IMR-90 (cell line): ENCODE measurements around the gene COA3. TPM values are rescaled to one million over a fixed set of nuclear protein-coding genes. Genes with fewer than 3 reads are reported as not detected.

Experiments used
- ATAC-seq: fragments of 200-7000 bp; cut with Tn5 transposase; 2 replicates; pipeline ENCODE4 v1.9.1; 2020; ENCODE audit warnings: low read depth, mild to moderate bottlenecking, moderate library complexity
- BruUV-seq: library from RNA; stranded (reverse); fragments of 400-500 nt; replicated peaks from 2 replicates; lab custom pipeline; 2021; lab: Mats Ljungman, UMichigan
- CTCF ChIA-PET: fragments of 300-600 bp; formaldehyde crosslinking; extraction: SDS; loops from one replicate; lab custom pipeline; 2021; ENCODE audit warnings: antibody characterized with exemption; lab: Yijun Ruan, JAX
- POLR2A ChIA-PET: fragments of 300-600 bp; sonication (Branson Sonifier 250); formaldehyde crosslinking; loops from one replicate; lab custom pipeline; 2022; ENCODE audit warnings: antibody characterized with exemption; ENCODE audit not compliant: unreplicated experiment; lab: Charles Lee
- DNase-seq: peaks from one replicate; pipeline ENCODE4 v3.0.0; 2013
- H2AFZ ChIP-seq: replicated peaks from 2 replicates; pipeline ENCODE3; 2013; ENCODE audit warnings: low read length, mild to moderate bottlenecking; ENCODE audit not compliant: poor library complexity
- H2AK5ac ChIP-seq: 2 replicates; pipeline ENCODE4 v1.6.1; 2013; ENCODE audit warnings: low read depth, low read length, inconsistent platforms
- H2AK9ac ChIP-seq: replicated peaks from 2 replicates; pipeline ENCODE3; 2013; ENCODE audit warnings: mild to moderate bottlenecking, low read depth, low read length, moderate library complexity; ENCODE audit not compliant: poor library complexity
- H2BK120ac ChIP-seq: 2 replicates; pipeline ENCODE4 v1.6.1; 2013; ENCODE audit warnings: low read depth, low read length, inconsistent platforms
- H2BK15ac ChIP-seq: 3 replicates; pipeline ENCODE4 v1.6.1; 2013; ENCODE audit warnings: low read depth, low read length, inconsistent platforms
- H2BK20ac ChIP-seq: 2 replicates; pipeline ENCODE4 v1.6.1; 2013; ENCODE audit warnings: low read depth, mild to moderate bottlenecking, inconsistent platforms, low read length, moderate library complexity
- H2BK5ac ChIP-seq: 2 replicates; pipeline ENCODE4 v1.6.1; 2013; ENCODE audit warnings: mild to moderate bottlenecking, low read depth, low read length, inconsistent platforms; ENCODE audit not compliant: poor library complexity, severe bottlenecking
- H3K14ac ChIP-seq: replicated peaks from 2 replicates; pipeline ENCODE4 v1.6.1; 2013; ENCODE audit warnings: low read depth, low read length, inconsistent platforms
- H3K18ac ChIP-seq: 2 replicates; pipeline ENCODE4 v1.6.1; 2013; ENCODE audit warnings: low read depth, low read length, control low read depth
- H3K23ac ChIP-seq: 2 replicates; pipeline ENCODE4 v1.6.1; 2013; ENCODE audit warnings: low read depth, low read length, inconsistent platforms
- H3K27ac ChIP-seq: 2 replicates; pipeline ENCODE4 v1.5.1; 2013; ENCODE audit warnings: mild to moderate bottlenecking, control low read depth, low read length; ENCODE audit not compliant: insufficient read depth
- H3K27me3 ChIP-seq: 2 replicates; pipeline ENCODE4 v1.6.1; 2013; ENCODE audit warnings: low read length; ENCODE audit not compliant: control insufficient read depth, insufficient read depth
- H3K36me3 ChIP-seq: 2 replicates; pipeline ENCODE4 v1.6.1; 2013; ENCODE audit warnings: low read length, mixed read lengths; ENCODE audit not compliant: control insufficient read depth, insufficient read depth
- H3K4ac ChIP-seq: 2 replicates; pipeline ENCODE4 v1.6.1; 2013; ENCODE audit warnings: low read depth, low read length, inconsistent platforms
- H3K4me1 ChIP-seq: 2 replicates; pipeline ENCODE4 v1.6.1; 2013; ENCODE audit warnings: low read length, mixed read lengths; ENCODE audit not compliant: control insufficient read depth, insufficient read depth
- H3K4me2 ChIP-seq: 2 replicates; pipeline ENCODE4 v1.6.1; 2013; ENCODE audit warnings: low read depth, mild to moderate bottlenecking, control low read depth, low read length, moderate library complexity
- H3K4me3 ChIP-seq: 2 replicates; pipeline ENCODE4 v1.5.1; 2013; ENCODE audit warnings: low read depth, mild to moderate bottlenecking, control low read depth, low read length, moderate library complexity; ENCODE audit not compliant: insufficient read depth
- H3K56ac ChIP-seq: 2 replicates; pipeline ENCODE4 v1.6.1; 2013; ENCODE audit warnings: low read length, inconsistent platforms; ENCODE audit not compliant: insufficient read depth; ENCODE audit errors: extremely low read depth
- H3K79me1 ChIP-seq, 2 experiments: 2 replicates each; pipeline ENCODE4 v1.6.1; 2013; ENCODE audit warnings: low read length in 2 of 2, inconsistent platforms in 1 of 2, low read depth in 1 of 2
- H3K9ac ChIP-seq: 2 replicates; pipeline ENCODE4 v1.6.1; 2013; ENCODE audit warnings: low read depth, low read length, control low read depth
- H3K9me1 ChIP-seq: 2 replicates; pipeline ENCODE4 v1.6.1; 2013; ENCODE audit warnings: low read length, inconsistent platforms; ENCODE audit not compliant: insufficient read depth
- H3K9me3 ChIP-seq: 2 replicates; pipeline ENCODE4 v1.6.1; 2013; ENCODE audit warnings: low read length; ENCODE audit not compliant: control insufficient read depth, insufficient read depth
- H4K20me1 ChIP-seq: 2 replicates; pipeline ENCODE4 v1.6.1; 2013; ENCODE audit warnings: low read length, inconsistent platforms; ENCODE audit not compliant: insufficient read depth
- H4K5ac ChIP-seq: 2 replicates; pipeline ENCODE4 v1.6.1; 2013; ENCODE audit warnings: mild to moderate bottlenecking, low read depth, low read length, control low read depth
- H4K8ac ChIP-seq, 2 experiments: 2 replicates each; pipeline ENCODE4 v1.6.1; 2013; ENCODE audit warnings: low read depth in 2 of 2, low read length in 2 of 2, control low read depth in 1 of 2, inconsistent platforms in 1 of 2
- H4K91ac ChIP-seq: 2 replicates; pipeline ENCODE4 v1.6.1; 2013; ENCODE audit warnings: low read depth, low read length, inconsistent platforms; ENCODE audit not compliant: insufficient read depth
- BHLHE40 ChIP-seq: fragments of 150-350 bp; IDR thresholded peaks from 2 replicates; pipeline ENCODE4 v1.6.1; 2016; ENCODE audit warnings: mild to moderate bottlenecking, low read depth, low read length
- CEBPB ChIP-seq: IDR thresholded peaks from 2 replicates; pipeline ENCODE4 v1.6.1; 2012; ENCODE audit warnings: low read depth, low read length, improper control_type of control experiment
- CHD1 ChIP-seq: IDR thresholded peaks from 2 replicates; pipeline ENCODE4 v1.6.1; 2012; ENCODE audit warnings: low read depth, low read length, improper control_type of control experiment
- ELK1 ChIP-seq: fragments of 150-350 bp; IDR thresholded peaks from 2 replicates; pipeline ENCODE4 v1.6.1; 2016; ENCODE audit warnings: low read depth, mild to moderate bottlenecking, low read length, moderate library complexity, borderline replicate concordance
- FOS ChIP-seq: fragments of 150-350 bp; IDR thresholded peaks from 2 replicates; pipeline ENCODE4 v1.6.1; 2016; ENCODE audit warnings: low read depth, low read length
- MAFK ChIP-seq: IDR thresholded peaks from 2 replicates; pipeline ENCODE4 v1.6.1; 2012; ENCODE audit warnings: low read depth, low read length, improper control_type of control experiment
- MAZ ChIP-seq: IDR thresholded peaks from 2 replicates; pipeline ENCODE4 v1.6.1; 2012; ENCODE audit warnings: low read depth, mild to moderate bottlenecking, low read length, improper control_type of control experiment, moderate library complexity, borderline replicate concordance
- MXI1 ChIP-seq: IDR thresholded peaks from 2 replicates; pipeline ENCODE4 v1.6.1; 2012; ENCODE audit warnings: low read depth, mild to moderate bottlenecking, low read length, moderate library complexity, borderline replicate concordance
- NFE2L2 ChIP-seq: fragments of 150-350 bp; IDR thresholded peaks from 2 replicates; pipeline ENCODE4 v1.6.1; 2016; ENCODE audit warnings: low read depth, mild to moderate bottlenecking, low read length
- POLR2A ChIP-seq: IDR thresholded peaks from 2 replicates; pipeline ENCODE4 v1.6.1; 2012; ENCODE audit warnings: mild to moderate bottlenecking, low read depth, low read length
- RAD21 ChIP-seq: IDR thresholded peaks from 2 replicates; pipeline ENCODE4 v1.6.1; 2012; ENCODE audit warnings: low read length, improper control_type of control experiment
- RCOR1 ChIP-seq: IDR thresholded peaks from 2 replicates; pipeline ENCODE4 v1.6.1; 2012; ENCODE audit warnings: mild to moderate bottlenecking, low read length, improper control_type of control experiment; ENCODE audit not compliant: insufficient replicate concordance
- RFX5 ChIP-seq: IDR thresholded peaks from 2 replicates; pipeline ENCODE4 v1.8.0; 2012; ENCODE audit warnings: low read depth, mild to moderate bottlenecking, low read length, moderate library complexity
- SMC3 ChIP-seq: fragments of 150-350 bp; IDR thresholded peaks from 2 replicates; pipeline ENCODE4 v1.6.1; 2016; ENCODE audit warnings: low read depth, mild to moderate bottlenecking, antibody characterized with exemption, low read length, moderate library complexity
- WGBS, 2 experiments: methylation state at CpG; one replicate each; pipeline versions ENCODE4 v1.1.5 to v1.1.7; 2013; ENCODE audit warnings: missing lambda C conversion rate in 2 of 2; ENCODE audit not compliant: insufficient read length in 1 of 2; ENCODE audit errors: extremely low coverage in 2 of 2; 5-methylcytosine and 5-hydroxymethylcytosine counted together
- dilution Hi-C: fragments of 300-500 bp; cut with HindIII; formaldehyde crosslinking; loops from one replicate; pipeline ENCODE4 v1.14.3; 2018; ENCODE audit warnings: low sequenced_read_pairs; ENCODE audit not compliant: unreplicated experiment
- in situ Hi-C: fragments of 300-500 bp; cut with MboI; formaldehyde crosslinking; loops from 3 replicates; pipeline ENCODE4 v1.14.3; 2019; ENCODE audit warnings: low sequenced_read_pairs, inconsistent platforms, mixed read lengths
- intact Hi-C: fragments of 100-400 bp; cut with micrococcal nuclease; formaldehyde crosslinking; loops from 2 replicates; pipeline ENCODE4 v1.10.0; 2022
- polyA plus RNA-seq, 3 experiments: library from polyadenylated mRNA; depleted of rRNA; stranded (reverse); fragments of >200 nt; gene quantifications; 2 replicates each; pipeline ENCODE4 v1.2.3, GENCODE V29; 2012; ENCODE audit warnings: low replicate concordance in 1 of 3
- total RNA-seq: library from RNA; depleted of rRNA; stranded (reverse); fragments of >200 nt; gene quantifications from 2 replicates; pipeline ENCODE4 v1.2.3, GENCODE V29; 2012
- TF ChIP-seq, protein P1 (sequence below): fragments of 150-350 bp; IDR thresholded peaks from 2 replicates; pipeline ENCODE4 v1.6.1; 2017; ENCODE audit warnings: mild to moderate bottlenecking, antibody characterized with exemption, low read length, low read depth
- TF ChIP-seq, protein P2 (sequence below): conservative IDR thresholded peaks from 2 replicates; pipeline ENCODE4 v1.5.1; 2012; ENCODE audit warnings: mild to moderate bottlenecking, low read depth, low read length, improper control_type of control experiment

Gene COA3
- total and polyA plus RNA-seq, 2 of the 4 experiments (the other 2 are of a cell fraction): 66.8 to 78.1 TPM

DNA sequence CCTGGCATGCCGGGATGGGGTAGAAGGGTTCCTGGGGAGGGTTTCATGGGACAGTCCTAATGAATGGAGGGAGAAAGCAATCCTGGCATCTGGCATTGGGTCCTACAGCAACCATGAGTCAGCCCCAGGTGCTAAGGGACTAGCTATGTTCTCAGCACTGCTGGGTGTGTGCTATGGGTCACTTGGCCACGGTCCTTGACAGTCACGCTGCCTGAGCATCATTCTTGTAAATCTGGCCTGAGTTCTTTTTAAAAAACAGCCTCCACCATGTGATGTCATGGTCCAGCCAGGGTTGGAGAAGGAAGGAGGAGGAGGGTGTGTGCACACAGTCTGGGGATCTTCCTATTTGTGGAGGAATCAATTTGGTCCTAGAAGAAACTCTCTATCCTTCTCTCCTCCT lies 43.7 kb downstream of the COA3 start:
- no peak overlapping the region for H3K14ac ChIP-seq
- POLR2A ChIA-PET: no interaction called here
- peak overlapping the region; percentile 14 for H2AFZ ChIP-seq
- no peak overlapping the region for H3K56ac ChIP-seq
- peaks cover 52% of the 10 kb centered on the region for H3K27me3 ChIP-seq
- H4K91ac ChIP-seq: no peak overlapping the region
- TF ChIP-seq FOS (no peak), SMC3 (no peak), CEBPB (no peak), CHD1 (no peak), RAD21 (no peak), MXI1 (no peak), POLR2A (no peak), NFE2L2 (no peak), RFX5 (no peak), ELK1 (no peak), MAZ (no peak), BHLHE40 (no peak), RCOR1 (no peak), MAFK (no peak)
- TF ChIP-seq, protein P1, sequence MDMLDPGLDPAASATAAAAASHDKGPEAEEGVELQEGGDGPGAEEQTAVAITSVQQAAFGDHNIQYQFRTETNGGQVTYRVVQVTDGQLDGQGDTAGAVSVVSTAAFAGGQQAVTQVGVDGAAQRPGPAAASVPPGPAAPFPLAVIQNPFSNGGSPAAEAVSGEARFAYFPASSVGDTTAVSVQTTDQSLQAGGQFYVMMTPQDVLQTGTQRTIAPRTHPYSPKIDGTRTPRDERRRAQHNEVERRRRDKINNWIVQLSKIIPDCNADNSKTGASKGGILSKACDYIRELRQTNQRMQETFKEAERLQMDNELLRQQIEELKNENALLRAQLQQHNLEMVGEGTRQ: no peak
- TF ChIP-seq, protein P2, sequence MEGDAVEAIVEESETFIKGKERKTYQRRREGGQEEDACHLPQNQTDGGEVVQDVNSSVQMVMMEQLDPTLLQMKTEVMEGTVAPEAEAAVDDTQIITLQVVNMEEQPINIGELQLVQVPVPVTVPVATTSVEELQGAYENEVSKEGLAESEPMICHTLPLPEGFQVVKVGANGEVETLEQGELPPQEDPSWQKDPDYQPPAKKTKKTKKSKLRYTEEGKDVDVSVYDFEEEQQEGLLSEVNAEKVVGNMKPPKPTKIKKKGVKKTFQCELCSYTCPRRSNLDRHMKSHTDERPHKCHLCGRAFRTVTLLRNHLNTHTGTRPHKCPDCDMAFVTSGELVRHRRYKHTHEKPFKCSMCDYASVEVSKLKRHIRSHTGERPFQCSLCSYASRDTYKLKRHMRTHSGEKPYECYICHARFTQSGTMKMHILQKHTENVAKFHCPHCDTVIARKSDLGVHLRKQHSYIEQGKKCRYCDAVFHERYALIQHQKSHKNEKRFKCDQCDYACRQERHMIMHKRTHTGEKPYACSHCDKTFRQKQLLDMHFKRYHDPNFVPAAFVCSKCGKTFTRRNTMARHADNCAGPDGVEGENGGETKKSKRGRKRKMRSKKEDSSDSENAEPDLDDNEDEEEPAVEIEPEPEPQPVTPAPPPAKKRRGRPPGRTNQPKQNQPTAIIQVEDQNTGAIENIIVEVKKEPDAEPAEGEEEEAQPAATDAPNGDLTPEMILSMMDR: no peak
- H3K9me1 ChIP-seq: no peaks in the 10 kb centered on the region
- no peak overlapping the region for H3K27ac ChIP-seq
- no peak overlapping the region for H2AK5ac ChIP-seq
- no peak overlapping the region for H3K4me2 ChIP-seq
- no peaks in the 10 kb centered on the region for H4K20me1 ChIP-seq
- H3K9me3 ChIP-seq: no peaks in the 10 kb centered on the region
- no peak overlapping the region for H4K5ac ChIP-seq
- CTCF ChIA-PET: interaction anchor here (1.4 kb wide), 1 partner anchor 9 kb away, joined by 5 read pairs; no protein-coding TSS in a partner anchor
- no peak overlapping the region for H2BK120ac ChIP-seq
- no peak overlapping the region for H2BK5ac ChIP-seq
- dilution Hi-C loops: no loop called here
- H4K8ac ChIP-seq: no peak overlapping the region
- no peak overlapping the region for H3K18ac ChIP-seq
- H2AK9ac ChIP-seq: no peak overlapping the region
- BruUV-seq: no TSS peak
- H3K4me1 ChIP-seq: no peaks in the 10 kb centered on the region
- DNase-seq (peak; percentile 41), ATAC-seq (no peak)
- 80% methylated on average over 1 of the region's 3 CpGs; no CpG with 5 or more reads in 1 of the 2 experiments for WGBS, 2 experiments
- H3K4me3 ChIP-seq: no peak overlapping the region
- H3K79me1 ChIP-seq: no peaks in the 10 kb centered on the region
- no peak overlapping the region for H3K9ac ChIP-seq
- intact Hi-C loops: no loop called here
- H2BK15ac ChIP-seq: no peak overlapping the region
- no peak overlapping the region for H2BK20ac ChIP-seq
- H3K4ac ChIP-seq: no peak overlapping the region
- in situ Hi-C loops: no loop called here
- no peaks in the 10 kb centered on the region for H3K36me3 ChIP-seq
- H3K23ac ChIP-seq: no peak overlapping the region
